Skin of body (tissue), 2 donors: ENCODE results near the gene LRRFIP1. TPM values are rescaled to one million over a fixed set of nuclear protein-coding genes. Genes with fewer than 3 reads are reported as not detected.
"Not testable (repeated sequence)": the region's sequence is repeated elsewhere in the genome, so short reads cannot be mapped to it uniquely, and the experiment has no call there.

ENCODE experiments used
- DNase-seq: peaks from one replicate; lab custom pipeline; 2025; lab: John Stamatoyannopoulos, UW
- total RNA-seq: library from RNA; depleted of rRNA; stranded (reverse); fragments of >200 nt; gene quantifications from one replicate; pipeline ENCODE4 v1.2.3, GENCODE V29; 2014

The LRRFIP1 gene
- total RNA-seq, 1 donor from 2014 or later: 58.0 TPM

DNA sequence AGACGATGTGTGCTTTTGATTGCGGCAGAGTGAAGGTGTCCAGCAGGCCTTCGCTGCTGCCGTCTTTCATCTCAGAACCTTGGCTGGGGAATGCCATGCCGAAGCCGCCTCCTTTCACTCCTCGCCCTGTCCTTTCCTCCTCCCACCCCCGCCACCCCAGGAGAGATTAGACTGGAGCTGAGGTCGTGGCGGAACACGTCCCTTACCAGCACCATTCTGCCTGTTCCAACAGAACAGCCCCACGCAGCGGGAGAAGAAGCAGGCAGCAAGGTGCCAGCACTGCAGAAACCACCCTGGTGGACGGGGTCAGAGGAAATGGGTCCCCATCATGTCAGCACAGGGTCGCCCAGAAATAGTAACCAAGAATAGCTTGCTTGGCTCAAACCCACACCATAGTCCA is 146.4 kb downstream of the LRRFIP1 start:
- no peak for DNase-seq

DNA sequence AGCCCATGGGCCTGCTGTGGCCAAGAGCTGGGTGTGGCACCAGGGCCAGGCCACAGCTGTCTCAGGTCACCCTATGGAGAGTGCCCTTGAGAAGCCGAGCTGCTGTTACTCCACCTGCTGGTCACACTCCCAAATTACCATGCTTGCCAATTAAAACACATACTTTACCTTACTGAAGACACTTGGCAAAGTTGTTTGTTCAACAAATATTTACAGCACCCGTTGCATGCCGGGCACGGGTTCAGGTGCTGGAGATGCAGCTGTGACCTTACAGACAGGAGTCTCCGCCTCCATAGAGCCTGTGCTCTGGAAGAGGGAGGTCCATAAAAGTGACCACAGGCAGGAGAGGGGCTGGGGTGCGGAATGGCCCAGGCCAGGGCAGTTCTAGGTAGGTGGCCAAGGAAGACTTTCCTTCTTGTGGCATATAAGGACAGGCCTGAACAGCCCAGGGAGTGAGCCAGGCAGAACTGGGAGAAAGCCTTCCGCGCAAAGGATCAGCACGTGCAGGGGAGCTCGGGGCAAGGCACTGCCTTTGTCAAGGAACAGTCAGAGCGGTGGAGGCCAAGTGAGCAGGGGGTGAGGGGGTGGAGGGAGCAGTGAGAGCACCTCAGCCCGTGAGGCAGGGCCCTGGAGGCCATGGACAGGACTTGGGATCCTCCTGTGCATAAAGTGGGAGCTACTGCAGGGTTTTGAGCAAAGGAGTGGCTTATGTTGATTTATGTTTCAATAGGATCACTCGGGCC is 147.6 kb downstream of the LRRFIP1 start:
- no peak for DNase-seq

DNA sequence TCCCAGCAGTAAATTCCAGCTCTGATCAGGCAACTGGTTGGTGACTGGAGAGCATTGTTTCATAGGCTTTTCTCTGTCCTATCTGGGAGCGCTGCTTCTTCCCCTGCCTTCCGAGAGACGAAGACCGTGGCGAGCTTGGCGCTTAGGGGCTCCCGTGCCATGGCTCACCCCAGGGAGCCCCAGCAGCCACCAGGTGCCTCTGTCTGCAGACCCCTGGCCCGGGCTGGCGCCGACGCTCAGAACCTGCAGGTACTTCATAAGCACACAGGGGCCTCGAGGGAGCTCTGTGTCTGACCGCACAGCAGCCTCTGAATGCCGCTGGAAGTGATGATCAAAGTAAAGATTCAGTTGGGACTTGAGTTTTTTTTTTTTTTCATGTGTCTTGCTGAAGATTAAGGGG is 152.1 kb downstream of the LRRFIP1 start:
- no peak for DNase-seq

DNA sequence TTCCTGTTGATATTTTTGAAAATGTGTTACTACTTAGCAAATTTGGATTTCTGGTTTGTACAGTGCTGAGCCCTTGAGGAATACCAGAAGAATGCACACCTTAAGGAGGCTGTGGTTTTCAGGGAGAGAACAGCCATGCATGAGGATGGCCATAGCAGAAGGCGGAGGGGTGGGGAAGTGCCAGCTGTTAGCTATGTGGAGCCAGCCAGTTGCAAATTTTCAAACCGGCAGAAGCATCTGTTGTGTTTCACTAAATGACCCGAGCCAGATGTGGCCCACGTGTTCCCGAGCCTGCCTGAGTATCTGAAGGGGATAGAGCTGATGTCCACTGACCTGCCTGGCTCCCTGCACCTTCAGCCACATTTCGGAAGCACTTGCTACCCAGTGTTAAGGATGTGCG is 154.8 kb downstream of the LRRFIP1 start:
- DNase-seq: no peak

DNA sequence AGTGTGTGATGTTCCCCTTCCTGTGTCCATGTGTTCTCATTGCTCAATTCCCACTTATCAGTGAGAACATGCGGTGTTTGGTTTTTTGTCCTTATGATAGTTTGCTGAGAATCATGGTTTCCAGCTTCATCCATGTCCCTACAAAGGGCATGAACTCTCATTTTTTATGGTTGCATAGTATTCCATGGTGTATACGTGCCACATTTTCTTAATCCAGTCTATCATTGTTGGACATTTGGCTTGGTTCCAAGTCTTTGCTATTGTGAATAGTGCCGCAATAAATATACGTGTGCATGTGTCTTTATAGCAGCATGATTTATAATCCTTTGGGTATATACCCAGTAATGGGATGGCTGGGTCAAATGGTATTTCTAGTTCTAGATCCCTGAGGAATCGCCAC is 156.3 kb downstream of the LRRFIP1 start:
- not testable (repeated sequence) for DNase-seq

DNA sequence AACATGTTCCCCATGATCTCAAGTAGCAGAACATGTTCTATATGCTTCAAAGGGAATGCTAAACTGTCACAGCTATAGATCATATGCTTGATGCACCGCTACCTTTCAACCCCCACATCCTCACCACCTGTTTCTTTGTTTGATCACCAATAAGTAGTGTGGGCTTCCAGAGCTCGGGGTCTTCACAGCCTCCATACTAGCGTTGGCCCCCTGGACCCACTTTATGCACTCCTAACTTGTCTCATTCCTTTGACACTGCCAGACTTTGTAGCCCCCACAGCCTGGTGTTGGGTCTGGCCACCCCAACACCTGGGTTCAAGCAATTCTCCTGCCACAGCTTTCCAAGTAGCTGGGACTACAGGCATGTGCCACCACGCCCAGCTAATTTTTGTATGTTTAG is 159.5 kb downstream of the LRRFIP1 start:
- no peak for DNase-seq

DNA sequence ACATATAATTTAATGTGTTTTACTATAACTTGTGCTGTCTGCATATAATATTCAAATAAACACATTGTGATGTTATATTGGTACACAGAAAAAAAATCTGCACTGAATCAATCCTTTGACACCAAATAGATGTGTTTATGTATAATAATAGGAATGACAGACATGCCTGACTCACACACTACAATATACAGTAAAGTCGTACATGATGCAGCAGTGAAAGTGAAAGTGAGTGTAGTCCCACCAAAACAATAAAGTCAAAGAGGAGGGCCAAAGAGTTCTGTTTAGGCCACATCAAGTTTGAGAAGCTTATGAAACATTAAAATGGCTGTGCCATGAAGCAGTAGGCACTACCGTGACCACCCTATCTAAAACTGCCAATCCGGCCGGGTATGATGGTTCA is 163.0 kb downstream of the LRRFIP1 start:
- DNase-seq: no peak

DNA sequence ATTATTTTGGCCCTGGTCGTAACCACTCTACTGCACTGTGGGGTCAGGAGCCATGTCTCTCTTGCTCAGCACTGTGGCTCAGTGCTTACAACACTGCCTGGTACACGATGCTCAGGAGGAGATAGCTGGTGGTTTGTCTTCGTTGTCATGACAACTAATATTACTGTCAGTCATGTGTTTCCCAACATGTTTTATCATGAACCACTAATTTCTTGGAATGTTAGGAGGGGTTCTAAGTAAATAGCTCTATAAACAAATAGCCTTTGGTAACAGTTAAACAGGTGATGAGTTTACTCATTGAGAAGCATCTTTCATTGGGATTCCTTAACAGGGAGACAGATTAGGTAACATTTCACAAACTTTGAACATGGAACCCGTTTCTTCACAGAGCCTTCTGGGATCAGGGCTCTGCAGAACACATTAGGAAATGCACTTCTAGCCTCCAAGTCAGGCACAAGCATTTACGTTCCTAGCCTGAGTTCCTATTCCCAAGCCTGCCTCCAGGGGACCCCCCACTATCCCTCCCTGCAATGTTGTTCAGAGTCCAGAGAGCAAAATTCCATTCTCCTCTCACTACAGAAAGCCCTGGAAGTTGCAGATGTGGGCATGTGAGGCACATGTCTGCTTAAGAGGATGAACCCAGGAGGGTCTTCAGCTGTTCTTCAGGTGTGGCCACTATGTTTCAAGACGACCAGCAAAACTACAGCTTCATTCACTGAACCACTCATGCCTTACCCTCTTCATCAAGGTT is 164.8 kb downstream of the LRRFIP1 start:
- no peak for DNase-seq

DNA sequence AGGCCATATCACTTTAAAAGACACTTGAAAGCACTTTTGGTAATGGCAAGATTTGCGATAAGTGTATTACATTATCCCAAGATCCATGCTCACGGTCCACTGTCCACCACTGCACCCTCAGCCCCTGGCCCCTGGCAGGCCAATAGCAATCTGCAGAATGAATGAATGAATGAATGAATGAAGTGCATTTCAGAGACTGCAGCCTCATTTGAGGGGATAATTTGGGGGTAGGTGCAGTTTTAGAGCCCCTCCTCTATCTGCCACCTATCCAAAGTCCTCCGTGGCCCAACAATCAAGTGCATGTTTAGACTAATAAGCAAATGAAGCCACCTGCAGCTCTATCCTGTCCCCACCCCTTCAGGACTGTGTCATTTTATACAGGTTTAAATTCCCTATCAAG is 169.9 kb downstream of the LRRFIP1 start:
- DNase-seq: no peak

DNA sequence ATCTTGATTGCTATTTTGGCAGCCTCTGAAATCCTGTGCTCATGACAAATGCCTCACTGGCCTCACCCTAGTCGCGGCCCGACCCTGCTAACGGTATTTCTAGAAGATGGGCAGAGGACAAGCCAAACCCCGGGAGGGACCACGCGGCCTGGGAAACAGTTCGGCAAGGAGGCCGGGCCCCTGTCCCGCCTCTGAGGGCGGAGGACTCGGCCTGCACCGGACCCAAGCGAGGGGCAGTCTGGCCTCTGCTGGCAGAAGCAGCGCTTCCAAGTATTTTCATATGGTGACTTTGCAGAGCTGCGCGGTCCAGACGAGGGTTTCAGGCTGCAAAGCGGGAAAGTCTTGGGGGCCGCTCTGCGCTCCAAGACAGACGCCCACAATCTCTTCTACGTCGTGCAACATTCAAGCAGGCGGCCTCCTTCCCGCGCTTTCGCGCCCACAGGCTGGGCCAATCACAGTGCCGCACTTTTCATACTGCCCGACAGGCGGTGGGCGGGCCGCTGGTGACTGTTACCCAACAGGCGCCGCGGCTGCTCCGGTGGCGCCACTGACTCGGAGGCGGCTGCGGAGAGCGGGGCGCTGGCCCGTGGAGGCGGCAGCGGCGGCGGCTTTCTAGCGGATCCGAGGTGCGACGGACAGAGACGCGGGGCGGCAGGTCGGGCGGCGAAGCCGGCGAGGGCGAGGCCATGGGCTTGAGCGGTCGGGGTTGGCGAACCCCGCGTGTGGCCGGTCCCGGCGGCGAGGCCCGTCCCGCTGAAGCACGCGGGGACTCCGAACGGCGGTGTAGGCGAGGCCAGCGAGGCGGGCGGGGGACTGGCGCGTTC is 171.1 kb downstream of the LRRFIP1 start, which contains the start of gene RBM44:
Gene RBM44 (plus strand): TSS at position 544 of the 824 bp plus-strand sequence. CDS start 14,831 bp downstream, outside the sequence.
- DNase-seq: no peak

DNA sequence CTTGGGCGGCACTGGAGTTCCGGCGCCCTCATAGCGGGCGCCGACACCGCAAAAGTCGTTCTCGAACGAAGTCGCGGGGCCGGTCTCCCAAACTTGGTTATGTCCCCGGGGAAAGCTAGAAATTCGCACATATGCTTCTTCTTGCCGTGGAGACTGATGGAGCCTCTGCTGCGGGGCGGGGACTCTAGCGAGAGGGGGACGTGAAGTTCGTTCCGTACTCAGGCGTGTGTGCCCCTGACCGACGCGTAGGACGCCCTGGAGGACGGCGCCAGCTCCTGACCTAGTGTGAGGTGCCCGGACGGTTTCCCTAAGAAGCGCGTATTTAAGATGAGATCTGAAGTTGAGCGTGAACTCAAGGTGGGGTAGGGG is 171.7 kb downstream of the LRRFIP1 start:
- no peak for DNase-seq

DNA sequence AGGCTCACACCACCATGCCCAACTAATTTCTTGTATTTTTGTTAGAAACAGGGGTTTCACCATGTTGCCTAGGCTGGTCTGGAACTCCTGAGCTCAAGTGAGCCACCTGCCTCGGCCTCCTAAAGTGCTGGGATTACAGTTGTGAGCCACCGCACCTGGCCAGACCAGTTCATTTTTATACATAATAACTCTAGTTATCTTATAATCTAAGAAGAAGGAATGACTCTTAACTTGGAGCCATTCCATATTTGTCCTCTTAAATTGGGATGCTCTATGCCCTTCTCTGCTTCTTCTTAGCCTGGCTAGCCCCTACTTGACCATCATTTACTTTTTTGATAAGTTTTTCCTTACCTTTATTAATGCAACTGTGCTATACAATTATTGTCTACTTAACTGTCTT is 174.1 kb downstream of the LRRFIP1 start:
- no peak for DNase-seq

DNA sequence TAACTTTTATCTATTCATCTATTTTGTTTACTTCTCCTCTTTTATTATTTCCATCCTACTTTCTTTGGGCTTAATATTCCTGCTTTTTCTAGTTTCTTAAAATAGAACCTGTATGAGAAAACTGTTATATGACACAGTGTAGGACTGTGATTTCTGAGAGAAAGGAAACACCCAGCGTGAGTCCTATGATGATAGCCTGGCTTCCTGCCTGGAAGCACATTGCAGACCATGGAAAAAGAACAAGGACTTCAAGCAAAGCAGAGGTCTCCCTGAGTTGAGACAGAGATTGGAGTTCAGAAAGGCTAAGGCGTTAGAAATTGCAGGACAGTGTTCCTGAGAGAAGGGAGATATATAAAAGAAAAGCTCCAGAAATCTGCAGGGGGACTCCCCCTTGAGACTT is 178.9 kb downstream of the LRRFIP1 start:
- no peak for DNase-seq

DNA sequence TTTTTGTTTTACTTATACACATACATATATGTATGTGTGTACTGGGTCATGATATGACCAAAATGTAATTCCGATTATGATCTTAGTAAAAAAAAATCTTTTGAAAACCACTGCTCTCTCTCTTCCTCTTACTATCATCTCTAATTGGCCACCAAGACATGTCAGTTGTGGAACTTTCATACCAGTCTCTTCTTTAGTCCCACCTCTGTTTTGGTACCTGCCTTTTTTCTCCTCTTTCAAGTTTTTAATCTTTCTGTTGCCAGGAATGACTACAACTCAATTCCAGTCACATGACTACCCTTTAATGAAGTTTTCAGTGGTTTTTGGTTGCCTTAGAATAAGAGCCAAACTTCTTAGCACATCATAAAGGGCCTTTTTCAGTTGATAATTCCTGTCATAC is 188.2 kb downstream of the LRRFIP1 start:
- no peak for DNase-seq

DNA sequence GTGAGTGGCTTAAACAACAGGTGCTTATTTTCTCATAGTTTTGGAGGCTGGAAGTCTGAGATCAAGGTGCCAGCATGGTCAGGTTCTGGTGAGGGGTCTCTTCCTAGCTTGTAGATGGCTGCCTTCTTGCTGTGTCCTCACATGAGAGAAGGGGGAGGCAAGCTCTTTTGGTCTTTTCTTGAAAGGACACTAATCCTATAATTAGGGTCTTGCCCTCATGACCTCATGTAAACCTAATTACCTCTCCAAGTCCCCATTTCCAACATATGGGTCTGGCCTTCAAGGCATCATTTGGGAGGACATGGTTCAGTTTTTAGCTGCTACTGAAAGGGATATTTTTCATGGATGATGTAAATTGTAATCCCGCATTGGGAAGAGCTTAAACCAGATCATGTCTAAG is 189.1 kb downstream of the LRRFIP1 start:
- no peak for DNase-seq

DNA sequence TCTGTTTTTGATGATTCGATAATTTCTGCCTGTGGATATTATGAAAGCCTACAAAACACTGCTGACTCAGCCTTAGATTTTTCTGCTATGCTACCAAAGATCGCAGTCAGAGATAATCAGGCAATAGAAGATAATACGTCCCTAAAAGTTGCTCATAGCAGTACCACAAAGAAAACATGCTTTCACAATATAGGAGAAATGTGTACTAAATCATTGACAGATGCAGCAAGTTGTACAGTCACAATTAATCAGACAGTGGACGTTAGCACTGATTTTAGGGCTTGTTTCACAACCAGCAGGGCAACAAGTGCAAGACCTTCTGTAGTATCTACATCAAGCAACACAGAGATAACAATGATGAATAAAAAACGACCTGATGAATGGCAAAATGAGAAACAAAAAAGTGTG is 190.7 kb downstream of the LRRFIP1 start:
- DNase-seq: no peak

DNA sequence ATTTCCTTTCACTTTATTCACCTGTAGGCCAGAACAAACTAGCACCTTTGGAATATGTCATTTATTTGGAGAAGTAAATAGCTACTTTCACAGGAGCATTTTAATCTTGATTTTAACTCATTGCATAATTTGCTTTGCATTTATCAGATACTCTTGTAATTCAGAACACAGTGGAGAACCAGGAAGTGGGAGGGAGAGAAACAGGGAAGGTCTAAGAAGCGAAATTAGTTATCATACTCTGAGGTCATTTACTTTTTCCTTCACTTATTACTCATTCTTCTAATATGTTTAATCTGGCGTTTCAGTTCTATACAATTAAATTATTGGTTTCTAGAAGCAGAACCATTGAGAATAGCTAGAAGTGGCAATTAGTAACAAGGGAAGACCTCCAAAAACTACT is 191.8 kb downstream of the LRRFIP1 start:
- no peak for DNase-seq

DNA sequence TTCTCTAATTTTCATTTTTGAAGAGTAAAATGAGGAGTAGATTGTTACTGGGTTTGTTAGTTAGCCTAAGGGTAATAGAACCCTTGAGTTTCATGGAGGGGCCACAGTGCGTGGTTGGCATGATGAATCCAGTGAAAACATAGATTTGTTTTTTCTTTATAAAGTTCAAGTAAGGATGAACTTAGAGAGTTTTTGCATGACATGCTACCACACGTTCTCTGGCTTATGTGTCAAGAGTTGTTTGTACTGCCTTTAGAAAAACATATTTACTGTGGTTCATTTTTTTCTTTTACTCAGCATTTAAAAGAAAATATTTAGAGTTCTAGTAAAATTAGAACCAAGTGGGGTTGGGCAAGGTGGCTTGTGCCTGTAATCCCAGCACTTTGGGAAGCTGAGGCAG is 193.0 kb downstream of the LRRFIP1 start:
- no peak for DNase-seq

DNA sequence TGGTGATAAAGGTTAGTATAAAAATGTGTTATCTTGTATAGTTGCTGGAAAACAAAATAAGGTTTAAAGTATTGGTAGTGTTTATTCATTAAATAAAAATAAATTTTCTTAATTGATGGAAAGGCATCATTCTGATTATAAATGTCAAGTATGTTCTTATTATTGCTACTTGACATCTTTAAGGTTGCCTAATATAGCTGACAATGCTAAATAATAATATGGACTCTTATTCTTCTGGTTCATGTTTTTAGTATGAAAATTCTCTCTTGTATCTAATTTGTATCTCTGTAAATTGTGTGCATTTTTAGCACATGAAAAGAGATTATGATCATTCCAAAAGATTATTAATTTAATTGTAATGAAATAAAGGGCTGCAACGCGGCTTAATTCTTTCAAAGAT is 196.2 kb downstream of the LRRFIP1 start:
- DNase-seq: no peak

DNA sequence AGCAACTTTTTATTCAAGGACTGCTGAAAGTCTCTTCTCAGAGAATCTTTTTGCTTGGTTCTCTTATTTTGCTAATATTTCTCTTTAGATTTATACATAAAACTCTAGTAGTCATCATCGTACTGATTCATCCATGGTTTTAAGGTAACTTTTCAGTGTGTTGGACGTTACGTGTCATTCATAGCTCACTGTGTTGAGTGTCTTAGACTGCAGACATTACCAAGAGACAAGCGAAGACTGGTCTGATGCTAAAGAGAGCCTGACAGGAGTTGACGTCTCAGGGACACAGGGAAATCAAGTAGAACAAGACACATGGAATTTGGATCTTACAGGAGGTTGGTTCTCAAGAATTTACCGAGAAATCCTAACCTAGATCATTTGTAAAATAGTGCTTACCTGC is 196.7 kb downstream of the LRRFIP1 start:
- no peak for DNase-seq

DNA sequence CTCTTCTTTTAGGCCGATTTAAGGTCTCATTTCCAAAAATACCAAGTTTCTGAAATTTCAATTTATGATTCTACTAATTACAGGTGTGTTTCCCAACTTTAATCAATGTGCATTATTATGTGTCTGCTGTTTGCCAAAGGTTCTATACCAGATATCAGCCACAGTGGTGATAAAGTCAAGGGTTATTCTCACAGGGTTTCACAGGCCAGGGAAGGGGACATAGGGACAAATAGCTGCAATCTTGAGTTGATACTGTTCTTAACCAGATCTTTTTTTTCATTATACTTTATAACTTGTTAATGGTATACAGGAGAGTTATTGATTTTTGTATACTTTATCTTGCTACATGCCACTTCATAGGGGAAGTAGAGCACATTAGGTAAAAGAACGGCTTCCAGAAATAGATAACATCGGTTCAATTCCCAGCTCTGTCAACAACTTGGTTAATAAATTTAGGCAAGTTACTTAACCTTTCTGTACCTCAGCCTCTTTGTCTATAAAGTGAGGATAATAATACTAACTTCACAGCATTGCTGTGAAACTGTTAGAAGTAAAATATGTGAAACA is 200.1 kb downstream of the LRRFIP1 start:
- no peak for DNase-seq
